NB4 (cell line): Measurements from ENCODE around the gene DOP1B.

Source experiments
- DNase-seq: peaks from one replicate; pipeline ENCODE4 v3.0.0; 2010; ENCODE audit warnings: low read depth
- H3K4me3 ChIP-seq: one replicate; pipeline ENCODE4 v1.5.1; 2011; ENCODE audit warnings: mild to moderate bottlenecking, low read depth, low read length, moderate library complexity
- MYC ChIP-seq: IDR thresholded peaks from 2 replicates; pipeline ENCODE4 v1.6.1; 2011; ENCODE audit warnings: low read depth, low read length
- POLR2A ChIP-seq: IDR thresholded peaks from 2 replicates; pipeline ENCODE4 v1.6.1; 2011; ENCODE audit warnings: mild to moderate bottlenecking; ENCODE audit not compliant: insufficient read length; ENCODE audit errors: extremely low read depth
- TF ChIP-seq, protein P1 (sequence below): IDR thresholded peaks from 2 replicates; pipeline ENCODE4 v1.6.1; 2011; ENCODE audit warnings: low read depth, low read length
- TF ChIP-seq, protein P2 (sequence below): IDR thresholded peaks from one replicate; pipeline ENCODE4 v1.5.1; 2012; ENCODE audit warnings: low read depth, low read length

The DOP1B gene, protein sequence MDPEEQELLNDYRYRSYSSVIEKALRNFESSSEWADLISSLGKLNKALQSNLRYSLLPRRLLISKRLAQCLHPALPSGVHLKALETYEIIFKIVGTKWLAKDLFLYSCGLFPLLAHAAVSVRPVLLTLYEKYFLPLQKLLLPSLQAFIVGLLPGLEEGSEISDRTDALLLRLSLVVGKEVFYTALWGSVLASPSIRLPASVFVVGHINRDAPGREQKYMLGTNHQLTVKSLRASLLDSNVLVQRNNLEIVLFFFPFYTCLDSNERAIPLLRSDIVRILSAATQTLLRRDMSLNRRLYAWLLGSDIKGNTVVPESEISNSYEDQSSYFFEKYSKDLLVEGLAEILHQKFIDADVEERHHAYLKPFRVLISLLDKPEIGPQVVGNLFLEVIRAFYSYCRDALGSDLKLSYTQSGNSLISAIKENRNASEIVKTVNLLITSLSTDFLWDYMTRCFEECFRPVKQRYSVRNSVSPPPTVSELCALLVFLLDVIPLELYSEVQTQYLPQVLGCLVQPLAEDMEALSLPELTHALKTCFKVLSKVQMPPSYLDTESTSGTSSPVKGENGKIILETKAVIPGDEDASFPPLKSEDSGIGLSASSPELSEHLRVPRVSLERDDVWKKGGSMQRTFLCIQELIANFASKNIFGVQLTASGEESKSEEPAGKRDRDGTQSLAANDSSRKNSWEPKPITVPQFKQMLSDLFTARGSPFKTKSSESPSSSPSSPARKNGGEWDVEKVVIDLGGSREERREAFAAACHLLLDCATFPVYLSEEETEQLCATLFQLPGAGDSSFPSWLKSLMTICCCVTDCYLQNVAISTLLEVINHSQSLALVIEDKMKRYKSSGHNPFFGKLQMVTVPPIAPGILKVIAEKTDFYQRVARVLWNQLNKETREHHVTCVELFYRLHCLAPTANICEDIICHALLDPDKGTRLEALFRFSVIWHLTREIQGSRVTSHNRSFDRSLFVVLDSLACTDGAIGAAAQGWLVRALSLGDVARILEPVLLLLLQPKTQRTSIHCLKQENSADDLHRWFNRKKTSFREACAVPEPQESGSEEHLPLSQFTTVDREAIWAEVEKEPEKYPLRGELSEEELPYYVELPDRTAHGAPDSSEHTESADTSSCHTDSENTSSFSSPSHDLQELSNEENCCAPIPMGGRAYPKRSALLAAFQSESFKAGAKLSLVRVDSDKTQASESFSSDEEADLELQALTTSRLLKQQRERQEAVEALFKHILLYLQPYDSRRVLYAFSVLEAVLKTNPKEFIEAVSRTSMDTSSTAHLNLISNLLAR (N-terminal part only)

DNA sequence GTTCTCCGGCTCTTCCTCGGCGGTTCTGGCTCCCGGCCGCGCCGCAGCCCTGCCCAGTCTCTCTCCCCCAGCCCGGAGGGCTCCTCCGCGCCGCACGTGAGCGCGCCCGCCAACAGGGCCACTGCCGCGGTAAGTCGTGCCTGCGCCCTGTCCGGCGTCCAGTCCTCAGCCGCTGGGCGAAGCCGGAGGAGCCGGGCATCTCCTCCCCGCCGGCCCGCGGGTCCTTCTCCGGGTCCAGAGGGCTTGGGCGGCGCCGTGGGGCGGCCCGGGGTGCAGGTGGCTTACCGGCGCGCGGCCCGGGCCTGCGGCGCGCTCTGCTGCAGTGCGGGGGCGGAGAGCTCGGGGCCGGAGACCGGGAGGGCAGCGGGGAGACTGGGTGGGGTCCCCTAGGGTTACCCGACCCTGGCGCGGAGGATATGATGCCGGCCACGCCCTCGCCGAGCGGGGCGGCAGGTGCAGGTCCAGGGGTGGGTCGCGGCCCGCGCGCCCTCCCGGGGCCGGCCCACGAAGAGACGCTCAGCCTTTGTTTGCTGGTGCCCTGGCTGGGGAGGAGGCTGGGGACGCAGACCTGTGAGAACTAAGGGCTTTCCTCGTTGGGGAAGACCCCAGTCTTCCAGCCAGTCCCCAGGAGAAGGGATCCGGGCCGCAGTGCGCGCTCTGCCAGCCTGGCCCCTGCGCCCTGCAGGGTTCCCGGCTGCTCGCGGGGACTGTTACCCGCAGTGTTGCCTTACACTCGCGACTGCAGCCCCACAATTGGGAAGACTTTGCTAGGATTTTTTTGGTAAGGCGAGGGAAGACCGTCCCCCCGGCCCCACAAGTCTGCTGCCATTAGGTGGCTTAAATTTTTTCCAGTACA is at the start of gene DOP1B:
TSS of gene DOP1B (plus strand) at position 10 of the 856 bp plus-strand sequence. CDS start 7,910 bp downstream, outside the sequence.
- TF ChIP-seq, protein P1, sequence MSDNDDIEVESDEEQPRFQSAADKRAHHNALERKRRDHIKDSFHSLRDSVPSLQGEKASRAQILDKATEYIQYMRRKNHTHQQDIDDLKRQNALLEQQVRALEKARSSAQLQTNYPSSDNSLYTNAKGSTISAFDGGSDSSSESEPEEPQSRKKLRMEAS: 0 out of 2 replicates have a peak, but pooled peaks have one; percentile 41
- TF ChIP-seq, protein P2, sequence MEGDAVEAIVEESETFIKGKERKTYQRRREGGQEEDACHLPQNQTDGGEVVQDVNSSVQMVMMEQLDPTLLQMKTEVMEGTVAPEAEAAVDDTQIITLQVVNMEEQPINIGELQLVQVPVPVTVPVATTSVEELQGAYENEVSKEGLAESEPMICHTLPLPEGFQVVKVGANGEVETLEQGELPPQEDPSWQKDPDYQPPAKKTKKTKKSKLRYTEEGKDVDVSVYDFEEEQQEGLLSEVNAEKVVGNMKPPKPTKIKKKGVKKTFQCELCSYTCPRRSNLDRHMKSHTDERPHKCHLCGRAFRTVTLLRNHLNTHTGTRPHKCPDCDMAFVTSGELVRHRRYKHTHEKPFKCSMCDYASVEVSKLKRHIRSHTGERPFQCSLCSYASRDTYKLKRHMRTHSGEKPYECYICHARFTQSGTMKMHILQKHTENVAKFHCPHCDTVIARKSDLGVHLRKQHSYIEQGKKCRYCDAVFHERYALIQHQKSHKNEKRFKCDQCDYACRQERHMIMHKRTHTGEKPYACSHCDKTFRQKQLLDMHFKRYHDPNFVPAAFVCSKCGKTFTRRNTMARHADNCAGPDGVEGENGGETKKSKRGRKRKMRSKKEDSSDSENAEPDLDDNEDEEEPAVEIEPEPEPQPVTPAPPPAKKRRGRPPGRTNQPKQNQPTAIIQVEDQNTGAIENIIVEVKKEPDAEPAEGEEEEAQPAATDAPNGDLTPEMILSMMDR: no peak
- TF ChIP-seq MYC: no peak
- peak; percentile 69 for TF ChIP-seq POLR2A

DNA sequence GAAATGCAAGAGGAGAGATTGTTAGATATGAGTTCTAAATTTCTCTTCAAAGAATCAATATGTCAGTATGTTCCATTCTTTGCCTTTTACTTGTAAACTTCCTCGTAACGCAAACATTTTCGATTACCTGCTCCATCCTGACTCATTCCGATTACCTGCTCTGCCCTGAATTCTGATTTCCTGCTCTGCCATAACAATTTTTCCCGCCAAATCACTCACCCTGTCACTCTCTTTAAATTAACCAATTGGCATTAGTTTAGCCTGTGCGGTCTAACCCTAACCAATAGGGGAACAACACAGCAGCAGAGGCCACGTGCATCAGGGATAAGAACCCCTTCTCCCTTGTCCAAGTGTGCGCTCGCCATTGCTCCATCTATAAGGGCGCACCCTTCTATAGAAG is 46.8 kb upstream of the DOP1B start:
- no peak overlapping the region for H3K4me3 ChIP-seq
- no peak for DNase-seq
- TF ChIP-seq POLR2A: no peak
- no peak for TF ChIP-seq MYC
- TF ChIP-seq, protein P1: no peak
- TF ChIP-seq, protein P2: no peak

More for the DNA sequence above, at the start of gene DOP1B:
- peak within 1 kb of the TSS; percentile 86 for H3K4me3 ChIP-seq
- DNase-seq: peak; percentile 66

DNA sequence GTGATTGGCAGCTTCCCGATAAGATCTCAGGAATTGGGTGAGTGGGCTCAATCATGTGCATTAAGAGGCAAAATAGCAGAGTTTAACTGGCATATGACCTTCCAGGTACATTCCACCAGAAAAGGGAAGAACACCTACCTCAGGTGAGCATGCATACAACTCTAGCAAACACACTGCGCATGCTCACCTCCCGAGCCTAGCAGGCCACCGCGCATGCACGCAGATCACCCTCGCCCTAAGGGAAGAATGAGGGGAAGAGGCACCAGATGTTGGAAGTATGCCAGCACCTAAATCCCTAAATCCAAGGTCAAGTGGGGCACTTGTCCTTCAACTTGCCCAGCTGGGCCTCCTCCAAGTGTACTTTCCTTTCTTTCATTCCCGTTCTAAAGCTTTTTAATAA is 45.4 kb upstream of the DOP1B start:
- no peak for DNase-seq
- H3K4me3 ChIP-seq: no peak overlapping the region
- TF ChIP-seq MYC (no peak), POLR2A (no peak)
- TF ChIP-seq, protein P2: no peak
- TF ChIP-seq, protein P1: no peak

DNA sequence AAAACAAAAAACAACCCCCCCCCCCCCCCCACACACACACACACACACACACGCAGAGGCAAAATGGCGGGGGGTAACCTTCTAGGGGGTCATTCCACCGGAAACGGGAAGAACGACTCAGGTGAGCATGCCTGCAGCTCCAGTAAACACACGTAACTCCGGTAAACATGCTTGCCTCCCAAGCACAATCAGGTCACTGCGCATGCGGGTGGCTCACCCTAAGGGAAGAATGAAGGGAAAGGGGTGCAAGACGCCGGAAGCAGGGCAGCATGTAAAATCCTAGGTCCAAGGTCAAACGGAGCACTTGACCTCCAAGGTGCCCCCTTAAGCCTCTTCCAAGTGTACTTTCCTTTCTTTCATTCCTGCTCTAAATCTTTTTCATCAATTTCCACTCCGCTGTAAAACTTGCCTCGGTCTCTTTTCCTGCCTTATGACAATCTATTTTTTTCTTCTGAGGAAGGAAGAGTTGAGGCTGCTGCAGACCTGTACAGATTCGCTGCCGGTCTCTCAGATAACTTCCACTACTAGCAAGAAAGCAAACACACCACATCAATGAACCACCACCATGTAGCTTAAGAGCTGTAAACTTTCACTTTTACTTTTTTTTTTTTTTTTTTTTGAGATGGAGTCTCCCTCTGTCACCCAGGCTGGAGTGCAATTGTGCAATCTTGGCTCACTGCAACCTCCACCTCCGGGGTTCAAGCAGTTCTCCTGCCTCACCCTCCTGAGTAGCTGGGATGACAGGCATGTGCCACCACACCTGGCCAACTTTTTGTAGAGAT is 42.8 kb upstream of the DOP1B start:
- TF ChIP-seq, protein P2: no peak
- TF ChIP-seq, protein P1: no peak
- TF ChIP-seq POLR2A: no peak
- TF ChIP-seq MYC: no peak
- DNase-seq: peak; percentile 66
- H3K4me3 ChIP-seq: peak overlapping the region; percentile 59
